Esophagus squamous epithelium (tissue), 4 donors: ENCODE data around the gene ITSN2.

ENCODE experiments used
- CTCF ChIP-seq, 6 experiments: fragments of 450-650 bp in 4 of 6; fragments of 200-600 bp in 2 of 6; sonication (generic) in 2 of 6; IDR thresholded peaks; one replicate each; pipeline ENCODE4 v1.5.1; 2016 to 2019; ENCODE audit warnings: antibody characterized with exemption in 6 of 6, mild to moderate bottlenecking in 4 of 6, moderate library complexity in 4 of 6
- POLR2A ChIP-seq, 4 donors: fragments of 450-650 bp; IDR thresholded peaks; one replicate each; pipeline ENCODE4 v1.6.1; 2017; ENCODE audit warnings: antibody characterized with exemption in 4 of 4, mild to moderate bottlenecking in 4 of 4, moderate library complexity in 3 of 4

GRCh38 chr2:24181849-24182248 lies 178.5 kb downstream of the ITSN2 start:
- TF ChIP-seq CTCF (IDR thresholded peaks at IDR 0.05) (no peak), POLR2A (IDR thresholded peaks at IDR 0.05) (no peak)
